Measurements from ENCODE around the gene FAR2.

DNA sequence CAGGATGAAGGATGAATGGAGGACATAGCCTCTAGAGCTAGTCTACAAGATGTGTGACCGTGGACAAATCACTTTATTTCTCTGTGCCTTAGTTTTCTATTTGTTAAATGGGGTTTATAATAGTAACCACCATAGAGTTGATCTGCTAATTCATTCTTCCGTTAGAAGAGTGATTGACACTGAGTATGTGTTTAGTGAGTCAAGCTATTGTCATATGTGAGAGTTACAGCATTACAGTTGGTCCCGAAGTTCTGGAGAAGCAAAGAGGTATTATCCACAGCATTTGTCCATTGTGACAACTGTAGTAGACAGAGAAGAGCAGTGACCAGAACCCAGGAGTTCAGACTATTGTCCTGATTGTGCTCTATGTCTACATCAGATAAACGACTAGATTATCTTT lies 14.1 kb downstream of the FAR2 start:
- TF ChIP-seq, protein P1, sequence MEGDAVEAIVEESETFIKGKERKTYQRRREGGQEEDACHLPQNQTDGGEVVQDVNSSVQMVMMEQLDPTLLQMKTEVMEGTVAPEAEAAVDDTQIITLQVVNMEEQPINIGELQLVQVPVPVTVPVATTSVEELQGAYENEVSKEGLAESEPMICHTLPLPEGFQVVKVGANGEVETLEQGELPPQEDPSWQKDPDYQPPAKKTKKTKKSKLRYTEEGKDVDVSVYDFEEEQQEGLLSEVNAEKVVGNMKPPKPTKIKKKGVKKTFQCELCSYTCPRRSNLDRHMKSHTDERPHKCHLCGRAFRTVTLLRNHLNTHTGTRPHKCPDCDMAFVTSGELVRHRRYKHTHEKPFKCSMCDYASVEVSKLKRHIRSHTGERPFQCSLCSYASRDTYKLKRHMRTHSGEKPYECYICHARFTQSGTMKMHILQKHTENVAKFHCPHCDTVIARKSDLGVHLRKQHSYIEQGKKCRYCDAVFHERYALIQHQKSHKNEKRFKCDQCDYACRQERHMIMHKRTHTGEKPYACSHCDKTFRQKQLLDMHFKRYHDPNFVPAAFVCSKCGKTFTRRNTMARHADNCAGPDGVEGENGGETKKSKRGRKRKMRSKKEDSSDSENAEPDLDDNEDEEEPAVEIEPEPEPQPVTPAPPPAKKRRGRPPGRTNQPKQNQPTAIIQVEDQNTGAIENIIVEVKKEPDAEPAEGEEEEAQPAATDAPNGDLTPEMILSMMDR (conservative IDR thresholded peaks at IDR 0.05) = no peak
- TF ChIP-seq EZH2 (IDR thresholded peaks at IDR 0.05; ENCODE audit: low read depth) = no peak
